GM19099 (cell line): Measurements from ENCODE around the gene CCDC200.
"Not testable (repeated sequence)": the region's sequence is repeated elsewhere in the genome, so short reads cannot be mapped to it uniquely, and the experiment has no call there.

Experiments
- POLR2A ChIP-seq: IDR thresholded peaks from 3 replicates; pipeline ENCODE4 v1.6.1; 2011; ENCODE audit warnings: low read depth; ENCODE audit not compliant: insufficient read length; ENCODE audit errors: extremely low read depth

CCDC200 gene

DNA sequence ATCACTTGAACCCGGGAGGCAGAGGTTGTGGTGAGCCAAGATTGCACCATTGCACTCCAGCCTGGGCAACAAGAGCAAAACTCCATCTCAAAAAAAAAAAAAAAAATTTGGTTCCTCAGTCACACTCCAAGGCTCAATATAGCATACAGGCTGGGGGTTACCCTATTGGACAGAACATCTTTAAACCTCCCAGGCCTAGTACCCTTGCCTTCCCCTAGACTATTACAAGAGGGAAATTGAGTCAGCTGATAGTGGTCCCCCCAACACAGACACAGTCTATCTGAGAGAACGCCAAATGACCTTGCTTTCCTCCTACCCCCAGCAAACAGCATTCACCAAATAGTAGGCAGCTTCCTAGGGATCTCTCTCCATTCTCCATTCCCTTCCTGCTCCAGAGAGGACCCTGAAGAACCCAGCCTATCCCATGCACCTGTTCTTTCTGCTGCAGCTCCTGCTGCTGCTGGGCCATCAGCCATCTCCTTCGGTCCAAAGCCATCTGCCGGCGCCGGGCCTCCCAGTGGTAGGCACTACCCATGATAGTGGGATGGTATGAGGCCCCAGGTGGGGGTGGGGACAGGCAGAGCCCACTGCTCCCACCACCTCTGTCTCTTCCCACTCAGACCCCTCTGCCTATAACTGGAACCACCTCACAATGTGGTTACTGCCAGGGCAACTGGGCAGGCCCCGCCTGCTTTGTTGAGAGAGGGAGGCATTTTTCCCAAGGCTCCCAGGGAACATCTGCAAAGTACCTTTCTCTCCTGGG, at the start of gene CCDC200:
CCDC200 (minus strand) TSS at position 604 of the 763 bp plus-strand sequence; CDS start at position 535, 69 bp downstream.
- TF ChIP-seq POLR2A: not testable (repeated sequence)

DNA sequence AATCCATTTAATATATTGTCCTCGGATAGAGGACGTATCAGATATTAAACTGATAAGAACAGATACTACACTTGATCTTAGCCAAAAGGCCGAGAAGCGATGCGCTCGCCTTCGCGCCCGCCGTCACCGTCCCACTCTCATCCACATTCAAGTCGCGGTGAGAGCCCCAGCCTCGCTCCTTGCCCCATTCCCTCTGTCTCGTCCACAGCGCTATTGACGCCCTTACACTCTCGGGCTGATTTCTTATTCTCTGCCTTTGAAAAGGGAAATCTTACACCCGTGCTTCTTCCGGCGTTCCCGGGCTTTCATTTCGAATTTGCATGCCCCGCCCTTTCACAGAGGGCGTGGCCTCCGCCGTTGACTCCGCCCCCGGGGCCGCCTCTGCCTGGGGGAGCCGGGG, 5.5 kb upstream of the CCDC200 start, which contains the start of gene RNU2-1:
RNU2-1 (minus strand) TSS at position 101 of the 400 bp plus-strand sequence.
- TF ChIP-seq POLR2A: not testable (repeated sequence)

DNA sequence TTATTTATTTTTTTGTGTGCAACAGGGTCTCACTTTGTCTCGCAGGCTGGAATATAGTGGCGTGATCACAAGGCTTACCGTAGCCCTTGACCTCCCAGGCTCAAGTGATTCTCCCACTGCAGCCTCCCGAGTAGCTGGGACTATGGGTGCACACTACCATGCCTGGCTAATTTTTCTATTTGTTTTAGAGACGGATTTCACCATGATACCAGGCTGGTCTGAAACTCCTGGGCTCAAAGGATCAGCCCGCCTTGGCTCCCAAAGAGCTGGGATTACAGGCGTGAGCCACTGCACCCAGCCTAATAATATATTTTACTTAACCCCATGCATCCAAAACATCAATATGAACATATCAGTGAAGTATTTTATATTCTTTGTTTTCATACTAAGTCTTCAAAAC, 2.0 kb downstream of the CCDC200 start:
- TF ChIP-seq POLR2A: no peak

DNA sequence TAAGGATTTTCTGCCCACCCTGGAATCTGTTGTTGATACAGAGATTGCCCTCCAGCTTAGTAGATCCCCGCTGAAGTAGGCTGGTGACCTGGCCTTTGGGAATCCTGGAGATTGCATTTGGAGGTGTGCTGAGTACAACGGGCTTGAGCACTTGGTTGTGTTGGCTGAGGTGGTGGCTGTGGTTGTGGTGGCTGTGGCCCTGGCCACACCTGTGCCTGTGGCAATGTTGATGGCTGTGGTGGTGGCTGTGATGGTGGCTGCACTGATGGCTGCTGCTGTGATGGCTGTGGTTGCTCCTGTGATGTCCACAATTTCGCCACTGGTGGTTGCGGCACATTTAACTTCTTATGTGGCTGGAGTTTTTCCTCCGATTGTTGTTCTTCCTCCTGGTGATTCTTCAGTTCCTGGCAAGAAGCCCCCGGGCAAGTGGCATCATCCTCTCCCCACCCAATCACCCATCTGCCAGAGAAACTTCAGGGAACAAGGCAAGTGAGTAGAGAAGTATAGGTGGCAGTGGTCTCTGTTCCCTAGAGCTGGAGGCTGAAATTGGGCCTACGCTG, 4.2 kb downstream of the CCDC200 start:
- no peak for TF ChIP-seq POLR2A

DNA sequence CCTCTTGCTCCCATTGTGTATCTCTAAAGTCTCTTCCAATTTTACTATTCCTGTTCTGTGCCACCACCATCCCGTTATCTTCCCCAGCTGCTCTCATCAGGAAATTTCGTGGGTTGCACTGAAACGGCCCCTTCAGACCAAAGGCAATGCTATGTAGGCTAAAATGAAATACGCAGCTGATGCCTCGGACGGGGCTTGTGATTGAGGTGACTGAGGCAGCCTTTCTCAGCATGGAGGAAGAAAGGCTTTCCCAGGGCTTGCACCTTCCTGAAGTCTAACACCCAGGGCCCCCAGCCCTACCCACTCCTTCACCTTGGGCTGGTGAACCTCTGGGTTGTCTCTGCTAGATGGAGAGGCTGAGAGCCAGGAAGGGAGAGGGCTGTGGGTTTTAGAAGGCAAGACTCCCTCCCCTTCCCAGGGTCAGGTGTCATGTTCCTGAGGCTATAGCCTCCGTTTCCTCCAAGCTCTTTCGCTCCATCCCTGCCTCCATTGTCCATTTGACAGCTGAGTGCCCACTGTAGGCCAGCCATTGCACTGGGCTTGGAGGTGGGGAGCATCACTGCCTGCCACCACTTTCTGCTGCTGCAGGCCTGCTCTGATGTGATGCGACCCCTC, 7.8 kb downstream of the CCDC200 start:
- no peak for TF ChIP-seq POLR2A

DNA sequence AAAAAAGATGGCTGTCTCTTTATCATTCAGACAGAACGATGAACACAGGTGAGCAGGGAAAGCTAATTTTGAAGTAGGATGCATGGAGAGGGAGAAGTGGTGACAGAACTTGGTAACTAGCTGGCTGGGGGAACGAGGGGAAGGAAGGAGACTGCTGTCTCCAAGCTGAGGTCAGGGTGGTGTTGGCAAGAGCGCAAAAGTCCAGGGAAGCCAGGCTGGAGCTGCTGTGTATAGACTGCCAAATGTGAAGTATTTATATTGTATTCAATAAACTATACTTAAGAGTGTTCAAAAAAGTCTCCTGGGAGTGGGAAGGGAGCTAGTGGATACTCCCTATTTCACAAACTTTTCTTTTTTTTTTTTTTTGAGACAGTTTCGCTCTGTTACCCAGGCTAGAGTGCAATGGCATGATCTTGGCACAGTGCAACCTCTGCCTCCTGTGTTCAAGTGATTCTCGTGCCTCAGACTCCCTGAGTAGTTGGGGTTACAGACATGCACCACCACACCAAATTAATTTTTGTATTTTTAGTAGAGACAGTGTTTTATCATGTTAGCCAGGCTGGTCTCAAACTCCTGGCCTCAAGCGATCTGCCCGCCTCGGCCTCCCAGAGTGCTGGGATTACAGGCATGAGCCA, 8.6 kb downstream of the CCDC200 start:
- TF ChIP-seq POLR2A: no peak

DNA sequence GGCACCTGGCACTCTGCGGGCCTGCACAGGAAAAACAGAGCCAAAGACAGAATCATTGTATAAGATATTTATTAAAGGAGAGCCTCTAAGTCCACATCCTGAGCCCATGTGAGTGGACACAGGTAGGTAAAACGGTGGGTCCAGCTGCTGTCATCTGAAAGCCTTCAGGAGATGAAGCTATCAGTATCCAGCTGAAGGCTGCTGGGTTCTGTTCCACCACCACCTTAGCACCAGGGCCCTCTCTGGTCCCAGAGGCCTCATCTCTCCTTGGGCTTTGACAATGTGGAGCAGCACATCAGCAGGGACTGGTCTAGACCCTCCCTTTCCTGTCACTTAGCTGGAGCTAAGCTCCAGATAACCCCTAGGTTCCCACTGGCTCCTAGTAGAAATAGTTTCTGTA, 9.4 kb downstream of the CCDC200 start:
- no peak for TF ChIP-seq POLR2A

DNA sequence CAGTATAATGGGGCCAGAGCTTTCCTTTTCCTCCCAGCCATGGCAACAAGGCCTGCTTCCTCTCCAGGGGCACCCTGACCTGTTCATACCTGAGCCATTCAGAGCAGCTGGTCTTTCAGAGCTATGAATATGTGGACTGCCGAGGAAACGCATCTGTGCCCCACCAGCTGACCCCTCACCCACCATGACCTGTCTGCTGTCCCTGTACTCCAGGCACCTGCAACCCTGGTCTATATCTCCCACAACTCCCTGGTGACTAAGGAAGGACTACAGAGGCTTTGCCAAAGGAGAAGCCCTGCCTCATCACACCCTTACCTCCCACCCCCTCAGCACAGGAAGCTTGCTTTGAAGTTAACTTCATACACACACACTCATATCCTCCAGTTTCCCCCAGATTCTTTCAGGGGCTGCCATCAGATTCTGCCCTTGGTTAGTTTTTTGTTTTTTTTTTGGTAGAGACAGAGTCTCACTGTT, 10.8 kb downstream of the CCDC200 start:
- no peak for TF ChIP-seq POLR2A

DNA sequence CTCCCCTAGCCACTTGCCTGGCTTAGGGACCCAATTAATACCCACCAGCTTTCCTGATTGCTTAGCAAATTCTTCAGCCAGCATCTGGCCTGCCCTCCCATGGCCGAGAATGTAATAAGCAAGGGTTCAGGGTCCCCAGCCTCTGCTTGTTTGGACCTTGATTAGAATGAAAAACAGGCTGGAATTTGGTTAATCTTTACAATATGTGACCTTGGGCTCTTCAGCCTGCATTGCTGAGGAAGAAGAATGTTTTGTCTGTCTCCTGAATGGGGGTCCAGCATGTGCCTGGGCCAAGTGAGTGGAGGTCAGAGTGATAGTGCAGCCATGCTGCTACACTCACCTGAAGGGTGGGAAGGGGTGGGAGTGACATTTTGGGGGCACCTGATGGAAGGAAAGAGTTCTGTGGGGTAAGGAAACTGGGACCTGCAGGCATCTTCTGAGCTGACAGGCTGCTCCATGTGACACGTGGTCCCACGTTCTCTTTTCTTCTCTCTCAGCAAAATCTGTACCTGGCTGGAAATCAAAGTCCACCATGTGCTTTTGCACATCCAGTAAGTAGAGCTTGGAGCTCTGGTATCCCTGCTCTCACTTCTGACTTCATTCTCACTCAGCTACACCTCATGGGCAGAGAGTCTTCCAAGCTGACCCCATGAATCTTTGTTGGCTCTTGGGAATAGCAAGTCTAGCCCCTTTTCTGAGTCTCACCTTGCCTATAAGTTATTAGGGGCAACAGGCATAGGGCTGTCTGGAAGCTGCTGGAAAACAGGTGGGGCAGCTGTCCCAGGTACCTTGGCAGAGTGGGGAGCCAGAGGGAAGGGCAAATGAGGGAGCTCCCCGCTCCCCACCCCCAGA, 11.4 kb downstream of the CCDC200 start:
- no peak for TF ChIP-seq POLR2A

DNA sequence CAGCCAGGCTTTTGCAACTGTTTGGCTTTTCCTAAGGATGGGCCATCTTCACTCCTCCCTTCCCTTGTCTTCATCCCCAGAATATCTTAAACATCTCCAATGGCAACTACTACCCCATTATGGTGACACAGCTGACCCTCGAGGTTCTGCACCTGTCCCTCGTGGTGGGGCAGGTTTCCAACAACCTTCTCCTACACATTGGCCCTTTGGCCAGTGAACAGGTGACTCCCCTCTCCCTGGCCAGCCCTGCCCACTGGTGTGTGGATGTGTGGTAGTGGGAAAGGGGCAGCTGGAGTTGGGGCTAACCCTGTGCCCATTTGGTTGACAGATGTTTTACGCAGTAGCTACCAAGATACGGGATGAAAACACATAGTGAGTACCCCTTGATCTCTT, 12.1 kb downstream of the CCDC200 start:
- no peak for TF ChIP-seq POLR2A

DNA sequence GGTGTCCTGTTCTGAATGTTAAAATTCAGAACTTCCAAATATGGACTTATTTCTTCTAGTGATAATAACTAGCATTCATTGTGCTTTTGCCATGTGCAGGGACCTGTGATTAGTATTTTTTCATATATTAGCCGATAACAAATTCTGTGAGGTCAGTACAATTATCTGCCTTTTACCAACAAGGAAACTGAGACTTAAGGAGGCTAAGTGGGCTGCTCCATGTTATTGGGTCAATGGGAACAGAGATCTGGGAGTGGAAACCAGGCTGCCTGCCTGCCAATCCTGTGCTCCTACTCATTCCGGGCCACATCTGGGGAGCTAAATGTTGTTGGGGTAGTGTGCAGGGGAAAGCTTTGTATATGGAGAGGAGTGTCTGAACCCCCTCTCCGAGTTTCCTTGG, 13.1 kb downstream of the CCDC200 start:
- TF ChIP-seq POLR2A: no peak

DNA sequence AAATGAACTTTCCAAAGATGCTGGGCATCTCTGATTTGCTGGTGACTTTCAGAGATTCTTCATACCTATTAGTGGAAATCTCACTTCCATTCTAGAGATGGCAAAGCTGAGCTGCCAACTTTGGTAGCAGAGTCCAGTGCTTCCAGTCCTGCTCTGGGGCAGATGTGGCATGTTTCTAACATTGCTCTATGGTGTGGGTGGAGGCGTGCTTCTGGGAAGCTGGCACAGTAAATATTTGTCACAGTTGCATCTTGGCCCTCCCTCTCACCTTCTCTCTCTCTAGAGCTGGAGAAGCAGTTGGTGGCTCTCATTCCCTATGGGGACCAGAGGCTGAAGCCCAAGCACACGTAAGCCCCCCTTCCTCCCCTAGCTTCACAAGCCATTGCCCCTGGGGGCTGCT, 14.9 kb downstream of the CCDC200 start:
- no peak for TF ChIP-seq POLR2A

DNA sequence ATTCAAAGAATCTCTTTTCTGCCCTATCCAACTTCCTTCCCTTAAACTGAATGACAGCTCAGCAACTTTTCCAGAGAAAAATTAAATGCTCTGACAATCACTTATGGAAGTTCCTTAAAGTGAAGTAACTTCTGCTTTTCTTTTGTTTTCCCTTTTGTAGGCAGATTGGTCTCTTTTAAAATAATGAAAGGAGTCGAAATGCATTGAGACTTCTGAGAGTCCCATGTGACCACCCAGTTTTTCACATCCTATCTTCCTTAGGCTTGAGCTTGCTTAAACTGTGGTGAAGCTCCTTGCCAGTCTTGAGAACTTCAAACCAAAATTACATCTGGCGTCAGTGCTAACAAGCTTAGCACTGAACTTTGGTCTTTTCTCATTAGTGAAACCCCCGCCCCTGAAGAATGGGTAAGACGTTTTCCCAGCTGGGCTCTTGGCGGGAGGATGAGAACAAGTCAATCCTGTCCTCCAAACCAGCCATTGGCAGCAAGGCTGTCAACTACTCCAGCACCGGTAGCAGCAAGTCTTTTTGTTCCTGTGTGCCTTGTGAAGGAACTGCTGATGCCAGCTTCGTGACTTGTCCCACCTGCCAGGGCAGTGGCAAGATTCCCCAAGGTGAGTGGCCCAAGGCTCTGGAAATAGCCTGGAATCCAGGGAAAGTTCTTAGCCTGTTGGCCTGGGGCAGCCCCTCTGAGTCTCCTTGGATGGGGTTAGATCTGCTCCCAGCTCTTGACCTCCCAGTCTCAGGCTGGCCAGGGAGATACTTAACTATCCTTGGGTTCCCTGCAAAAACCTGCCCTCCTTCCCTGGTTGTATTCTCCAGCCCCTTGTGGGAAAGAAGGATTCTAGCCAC, 15.6 kb downstream of the CCDC200 start:
- TF ChIP-seq POLR2A: no peak
